MCF 10A (cell line): ENCODE measurements around the gene IGFBP2. TPM values are rescaled to one million over a fixed set of nuclear protein-coding genes. Genes with fewer than 3 reads are reported as not detected.

ENCODE experiments used
- BruUV-seq: library from RNA; stranded (reverse); fragments of 400-500 nt; replicated peaks from 2 replicates; lab custom pipeline; 2021; lab: Mats Ljungman, UMichigan
- CTCF ChIA-PET: fragments of 300-600 bp; sonication (Branson Sonifier 250); formaldehyde crosslinking; extraction: SDS; loops from one replicate; lab custom pipeline; 2021; ENCODE audit warnings: antibody characterized with exemption, inconsistent platforms; lab: Yijun Ruan, JAX
- POLR2A ChIA-PET: fragments of 300-600, 350-650 bp; sonication (Branson Sonifier 250); formaldehyde crosslinking; extraction: SDS; loops from one replicate; lab custom pipeline; 2020; ENCODE audit warnings: antibody characterized with exemption, inconsistent platforms; lab: Yijun Ruan, JAX
- DNase-seq: peaks from one replicate; pipeline ENCODE4 v3.0.0-alpha.2; 2018; ENCODE audit not compliant: unreplicated experiment
- H3K27ac Mint-ChIP-seq: one replicate; pipeline ENCODE4 v1.8.0; 2022; ENCODE audit warnings: mild to moderate bottlenecking, low read depth, mixed read lengths; ENCODE audit not compliant: unreplicated experiment
- H3K27me3 Mint-ChIP-seq: one replicate; pipeline ENCODE4 v1.8.0; 2022; ENCODE audit warnings: mixed read lengths; ENCODE audit not compliant: insufficient read depth, unreplicated experiment
- H3K36me3 Mint-ChIP-seq: one replicate; pipeline ENCODE4 v1.8.0; 2022; ENCODE audit warnings: mild to moderate bottlenecking, moderate library complexity, mixed read lengths; ENCODE audit not compliant: insufficient read depth, unreplicated experiment
- H3K4me1 Mint-ChIP-seq: one replicate; pipeline ENCODE4 v1.8.0; 2022; ENCODE audit warnings: mixed read lengths; ENCODE audit not compliant: insufficient read depth, unreplicated experiment
- H3K4me3 Mint-ChIP-seq: one replicate; pipeline ENCODE4 v1.8.0; 2022; ENCODE audit warnings: mild to moderate bottlenecking, moderate library complexity, mixed read lengths; ENCODE audit not compliant: unreplicated experiment
- H3K9me3 Mint-ChIP-seq: one replicate; pipeline ENCODE4 v1.8.0; 2022; ENCODE audit warnings: mixed read lengths; ENCODE audit not compliant: unreplicated experiment
- intact Hi-C: fragments of 100-400 bp; cut with micrococcal nuclease; formaldehyde crosslinking; loops from 2 replicates; pipeline ENCODE4 v1.14.1; 2022
- total RNA-seq: library from RNA; stranded (reverse); gene quantifications from 2 replicates; pipeline ENCODE4 v1.2.3, GENCODE V29; 2022
- TF ChIP-seq, protein P1 (sequence below): fragments of 200-600 bp; IDR thresholded peaks from one replicate; pipeline ENCODE4 v1.8.0; 2022; ENCODE audit warnings: antibody characterized with exemption, mild to moderate bottlenecking; ENCODE audit not compliant: unreplicated experiment

Gene IGFBP2
- total RNA-seq, 1 experiment from 2014 or later = 32.0 TPM

DNA sequence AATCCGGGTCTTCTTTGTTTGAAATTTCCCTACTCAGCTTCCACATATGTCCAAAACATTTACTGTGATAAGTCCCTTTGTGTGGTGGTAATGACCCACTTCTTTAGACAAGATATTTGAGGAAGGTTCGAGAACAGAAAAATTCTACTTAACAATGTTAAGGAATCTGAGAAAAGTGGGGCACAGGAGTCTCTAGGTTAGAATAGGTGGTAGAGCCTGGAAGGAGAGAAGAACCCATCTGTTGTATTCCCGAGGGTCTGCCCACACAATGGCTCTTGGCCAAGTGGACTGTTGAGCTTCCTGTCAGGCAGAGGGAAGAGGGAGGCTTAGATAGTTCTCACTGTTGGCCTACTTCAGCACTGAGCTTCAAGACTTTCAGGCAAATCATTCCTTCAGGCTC, 4.3 kb downstream of the IGFBP2 start:
- ChIA-PET CTCF (interaction anchor here (0.6 to 1.4 kb wide), 3 partner anchors 32 to 118 kb away, joined by 3 to 7 read pairs (median 5); no protein-coding TSS in a partner anchor), POLR2A (no interaction called here)
- Mint-ChIP-seq H3K9me3 (no peaks in the 10 kb centered on the region), H3K4me1 (peaks cover 15% of the 10 kb centered on the region), H3K36me3 (no peaks in the 10 kb centered on the region), H3K27ac (no peak overlapping the region), H3K4me3 (no peak overlapping the region), H3K27me3 (peaks cover 37% of the 10 kb centered on the region)
- no TSS peak for BruUV-seq
- DNase-seq = no peak
- intact Hi-C loops = loop anchor here (1.0 kb wide), 1 partner anchor 29 kb away; no protein-coding TSS in a partner anchor
- TF ChIP-seq, protein P1, sequence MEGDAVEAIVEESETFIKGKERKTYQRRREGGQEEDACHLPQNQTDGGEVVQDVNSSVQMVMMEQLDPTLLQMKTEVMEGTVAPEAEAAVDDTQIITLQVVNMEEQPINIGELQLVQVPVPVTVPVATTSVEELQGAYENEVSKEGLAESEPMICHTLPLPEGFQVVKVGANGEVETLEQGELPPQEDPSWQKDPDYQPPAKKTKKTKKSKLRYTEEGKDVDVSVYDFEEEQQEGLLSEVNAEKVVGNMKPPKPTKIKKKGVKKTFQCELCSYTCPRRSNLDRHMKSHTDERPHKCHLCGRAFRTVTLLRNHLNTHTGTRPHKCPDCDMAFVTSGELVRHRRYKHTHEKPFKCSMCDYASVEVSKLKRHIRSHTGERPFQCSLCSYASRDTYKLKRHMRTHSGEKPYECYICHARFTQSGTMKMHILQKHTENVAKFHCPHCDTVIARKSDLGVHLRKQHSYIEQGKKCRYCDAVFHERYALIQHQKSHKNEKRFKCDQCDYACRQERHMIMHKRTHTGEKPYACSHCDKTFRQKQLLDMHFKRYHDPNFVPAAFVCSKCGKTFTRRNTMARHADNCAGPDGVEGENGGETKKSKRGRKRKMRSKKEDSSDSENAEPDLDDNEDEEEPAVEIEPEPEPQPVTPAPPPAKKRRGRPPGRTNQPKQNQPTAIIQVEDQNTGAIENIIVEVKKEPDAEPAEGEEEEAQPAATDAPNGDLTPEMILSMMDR = no peak

DNA sequence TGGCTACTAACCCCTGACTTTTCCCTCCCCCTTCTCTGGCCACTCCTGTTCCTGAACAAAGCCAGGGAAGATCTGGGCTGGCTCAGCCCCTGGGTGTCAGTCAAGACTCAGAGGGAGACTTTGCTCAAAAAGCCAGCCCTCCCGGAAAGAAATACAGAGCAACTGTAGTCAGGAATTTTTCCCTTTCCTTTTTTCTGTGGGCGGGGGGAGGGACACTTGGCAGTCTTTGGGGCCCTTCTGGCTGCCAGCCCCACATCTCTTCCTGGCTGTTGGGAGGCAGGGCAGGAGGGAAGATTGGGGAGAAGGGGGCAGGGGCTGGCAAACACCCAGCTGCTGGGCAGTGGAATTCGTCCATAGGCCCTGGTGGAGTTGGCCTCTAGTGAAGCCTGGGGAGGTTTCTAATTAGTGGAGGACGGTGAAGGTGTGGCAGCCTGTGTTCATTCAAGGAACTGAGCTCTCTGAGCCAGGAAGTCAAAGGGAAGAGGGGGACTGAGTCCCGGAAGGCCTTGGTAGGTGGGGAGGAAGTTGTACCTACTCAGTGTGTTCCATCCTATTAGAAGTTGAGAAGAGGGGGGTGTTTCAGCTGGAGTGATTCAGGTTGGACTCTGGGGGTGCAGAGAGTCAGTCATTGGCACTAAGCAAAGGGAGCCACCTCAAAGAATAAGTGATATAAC, 10.9 kb downstream of the IGFBP2 start:
- no peak overlapping the region for H3K27ac Mint-ChIP-seq
- intact Hi-C loops = no loop called here
- DNase-seq = peak; percentile 57
- ChIA-PET POLR2A (interaction anchor here (0.9 kb wide), 1 partner anchor 145 kb away, joined by 3 read pairs; the partner anchor contains the start of gene RPL37A), CTCF (interaction anchor here (0.6 to 1.2 kb wide), 3 partner anchors 86 to 484 kb away, joined by 3 to 4 read pairs (median 3); no protein-coding TSS in a partner anchor)
- TF ChIP-seq, protein P1 = no peak
- no peaks in the 10 kb centered on the region for H3K36me3 Mint-ChIP-seq
- no TSS peak for BruUV-seq
- peaks cover 18% of the 10 kb centered on the region for H3K4me1 Mint-ChIP-seq
- H3K4me3 Mint-ChIP-seq = no peak overlapping the region
- H3K9me3 Mint-ChIP-seq = no peaks in the 10 kb centered on the region
- no peaks in the 10 kb centered on the region for H3K27me3 Mint-ChIP-seq

DNA sequence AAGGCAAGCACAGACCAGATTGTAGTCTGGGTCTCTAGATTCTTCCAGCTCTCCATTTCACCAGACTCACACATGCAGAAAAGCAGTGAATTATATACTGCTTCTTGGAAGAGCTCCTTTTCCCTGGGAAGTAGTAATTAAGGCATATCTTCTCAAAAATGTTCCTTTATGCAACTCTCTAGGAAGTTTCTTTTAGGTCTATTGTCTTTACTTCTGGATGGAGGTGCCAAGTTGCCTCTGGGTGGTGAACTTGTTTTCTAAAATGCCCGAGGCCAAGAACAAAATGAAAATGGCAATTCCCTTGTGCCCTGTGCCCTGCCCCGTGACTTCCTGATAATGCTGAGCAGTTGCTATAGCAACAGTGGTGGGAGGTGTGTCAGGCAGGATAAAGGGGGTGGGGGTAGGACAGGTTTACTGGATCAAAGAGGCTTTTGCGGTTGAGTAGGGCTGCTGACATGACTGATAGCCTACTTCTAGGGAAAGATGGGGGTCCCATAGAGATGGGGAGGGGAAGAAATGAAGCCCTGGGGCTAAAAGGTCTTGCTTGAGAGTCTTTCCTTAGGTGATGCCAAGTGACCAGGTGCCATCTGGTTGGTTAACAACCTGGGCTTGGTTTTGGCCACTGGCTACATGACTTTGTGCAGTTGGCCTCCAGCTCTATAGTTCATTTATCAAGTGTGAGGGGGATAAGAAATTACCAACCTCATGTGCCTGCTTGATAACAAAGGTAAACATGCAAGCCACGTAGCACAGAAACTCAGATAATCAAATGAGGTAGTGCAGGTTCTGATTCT, 11.8 kb downstream of the IGFBP2 start:
- intact Hi-C loops = no loop called here
- Mint-ChIP-seq H3K4me3 (no peak overlapping the region), H3K27ac (no peak overlapping the region), H3K36me3 (no peaks in the 10 kb centered on the region), H3K27me3 (no peaks in the 10 kb centered on the region), H3K9me3 (no peaks in the 10 kb centered on the region), H3K4me1 (peaks cover 18% of the 10 kb centered on the region)
- no peak for DNase-seq
- CTCF ChIA-PET = interaction anchor here (0.5 to 1.2 kb wide), 4 partner anchors 15 to 852 kb away, joined by 3 to 4 read pairs (median 3); no protein-coding TSS in a partner anchor
- no TSS peak for BruUV-seq
- POLR2A ChIA-PET = interaction anchor here (0.7 to 0.9 kb wide), 2 partner anchors 15 to 146 kb away, joined by 3 read pairs; partner anchors contain the start of gene RPL37A
- TF ChIP-seq, protein P1 = no peak

DNA sequence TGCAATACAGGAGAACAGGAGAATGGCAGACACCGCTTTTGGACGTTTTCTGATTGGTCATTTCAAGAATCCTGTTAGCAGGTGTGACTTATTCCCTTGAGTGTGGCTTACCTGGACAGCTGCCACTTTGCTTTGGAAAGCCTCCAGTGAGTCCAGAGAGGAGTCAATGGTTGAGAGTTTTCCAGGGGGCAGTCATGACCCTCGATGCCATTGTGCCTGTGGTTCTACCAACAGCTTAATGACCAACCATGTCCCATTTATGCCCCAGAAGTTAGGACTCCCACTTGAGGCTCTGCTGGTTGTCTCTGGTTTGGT, 12.4 kb downstream of the IGFBP2 start:
- no TSS peak for BruUV-seq
- Mint-ChIP-seq H3K9me3 (no peaks in the 10 kb centered on the region), H3K36me3 (no peaks in the 10 kb centered on the region), H3K4me3 (no peak overlapping the region), H3K4me1 (peaks cover 18% of the 10 kb centered on the region), H3K27me3 (no peaks in the 10 kb centered on the region), H3K27ac (no peak overlapping the region)
- CTCF ChIA-PET = interaction anchor here (1.0 kb wide), 1 partner anchor 14 kb away, joined by 3 read pairs; no protein-coding TSS in a partner anchor
- POLR2A ChIA-PET = interaction anchor here (0.7 kb wide), 1 partner anchor 15 kb away, joined by 3 read pairs; no protein-coding TSS in a partner anchor
- TF ChIP-seq, protein P1 = no peak
- intact Hi-C loops = no loop called here
- DNase-seq = no peak
